ENCODE measurements around the gene RNGTT. TPM values are rescaled to one million over a fixed set of nuclear protein-coding genes. Genes with fewer than 3 reads are reported as not detected.

The RNGTT gene
- total RNA-seq, 1 donor from 2014 or later = 13.1 TPM

GRCh38 chr6:88596801-88597200 lies 366.6 kb downstream of the RNGTT start:
- H3K4me1 Mint-ChIP-seq (ENCODE audit: low read depth) = no peaks in the 10 kb centered on the region
- H3K27ac Mint-ChIP-seq (ENCODE audit: unreplicated experiment) = no peak overlapping the region
- peaks cover 9% of the 10 kb centered on the region for H3K27me3 Mint-ChIP-seq (ENCODE audit: low read depth)
- no peak for DNase-seq (ENCODE audit: low spot score)
- peaks cover 4% of the 10 kb centered on the region for H3K9me3 Mint-ChIP-seq (ENCODE audit: low read depth)
- no peak overlapping the region for H3K4me3 Mint-ChIP-seq (ENCODE audit: unreplicated experiment)
- no peaks in the 10 kb centered on the region for H3K36me3 Mint-ChIP-seq (ENCODE audit: low read depth)
- TF ChIP-seq CTCF (IDR thresholded peaks at IDR 0.05) = no peak

- peaks cover 44% of the 10 kb centered on the region for H3K27me3 Mint-ChIP-seq (ENCODE audit: low read depth)
- H3K4me1 Mint-ChIP-seq (ENCODE audit: low read depth) = no peaks in the 10 kb centered on the region
- no peak for DNase-seq (ENCODE audit: low spot score)
- H3K27ac Mint-ChIP-seq (ENCODE audit: unreplicated experiment) = no peak overlapping the region
- no peaks in the 10 kb centered on the region for H3K36me3 Mint-ChIP-seq (ENCODE audit: low read depth)
- H3K9me3 Mint-ChIP-seq (ENCODE audit: low read depth) = peaks cover 4% of the 10 kb centered on the region
- no peak overlapping the region for H3K4me3 Mint-ChIP-seq (ENCODE audit: unreplicated experiment)
- no peak for TF ChIP-seq CTCF (IDR thresholded peaks at IDR 0.05)
These were observed 374.5 kb downstream of the RNGTT start for GRCh38 chr6:88588938-88589337.

- no peak overlapping the region for H3K27ac Mint-ChIP-seq (ENCODE audit: unreplicated experiment)
- H3K27me3 Mint-ChIP-seq (ENCODE audit: low read depth) = peaks cover 40% of the 10 kb centered on the region
- peaks cover 7% of the 10 kb centered on the region for H3K9me3 Mint-ChIP-seq (ENCODE audit: low read depth)
- no peak overlapping the region for H3K4me3 Mint-ChIP-seq (ENCODE audit: unreplicated experiment)
- TF ChIP-seq CTCF (IDR thresholded peaks at IDR 0.05) = no peak
- H3K4me1 Mint-ChIP-seq (ENCODE audit: low read depth) = no peaks in the 10 kb centered on the region
- no peak for DNase-seq (ENCODE audit: low spot score)
- no peaks in the 10 kb centered on the region for H3K36me3 Mint-ChIP-seq (ENCODE audit: low read depth)
These were observed 376.3 kb downstream of the RNGTT start for GRCh38 chr6:88587150-88587520.

GRCh38 chr6:88586371-88587149 lies 376.9 kb downstream of the RNGTT start:
- DNase-seq (ENCODE audit: low spot score) = no peak
- Mint-ChIP-seq H3K27ac (ENCODE audit: unreplicated experiment) (no peak overlapping the region), H3K36me3 (ENCODE audit: low read depth) (peaks cover 2% of the 10 kb centered on the region), H3K4me1 (ENCODE audit: low read depth) (no peaks in the 10 kb centered on the region), H3K27me3 (ENCODE audit: low read depth) (peaks cover 39% of the 10 kb centered on the region), H3K9me3 (ENCODE audit: low read depth) (peaks cover 12% of the 10 kb centered on the region), H3K4me3 (ENCODE audit: unreplicated experiment) (no peak overlapping the region)
- no peak for TF ChIP-seq CTCF (IDR thresholded peaks at IDR 0.05)

GRCh38 chr6:88585276-88585692 lies 378.1 kb downstream of the RNGTT start:
- peaks cover 12% of the 10 kb centered on the region for H3K9me3 Mint-ChIP-seq (ENCODE audit: low read depth)
- DNase-seq (ENCODE audit: low spot score) = no peak
- H3K27me3 Mint-ChIP-seq (ENCODE audit: low read depth) = peaks cover 40% of the 10 kb centered on the region
- no peak overlapping the region for H3K4me3 Mint-ChIP-seq (ENCODE audit: unreplicated experiment)
- H3K27ac Mint-ChIP-seq (ENCODE audit: unreplicated experiment) = no peak overlapping the region
- no peak for TF ChIP-seq CTCF (IDR thresholded peaks at IDR 0.05)
- H3K4me1 Mint-ChIP-seq (ENCODE audit: low read depth) = no peaks in the 10 kb centered on the region
- peaks cover 2% of the 10 kb centered on the region for H3K36me3 Mint-ChIP-seq (ENCODE audit: low read depth)
